ENCODE measurements around the gene KIAA2012.
A peak's percentile ranks its signal among the peaks of the same experiment; 100 is the strongest.

Gene KIAA2012

GRCh38 chr2:202149936-202150335 lies 76.9 kb downstream of the KIAA2012 start:
- no peak for DNase-seq (ENCODE audit: low spot score)

GRCh38 chr2:202152104-202152715 lies 79.2 kb downstream of the KIAA2012 start:
- DNase-seq (ENCODE audit: low spot score), result no peak

GRCh38 chr2:202154613-202155012 lies 81.6 kb downstream of the KIAA2012 start:
- no peak for DNase-seq (ENCODE audit: low spot score)

- DNase-seq (ENCODE audit: low spot score), result no peak
These were observed 84.3 kb downstream of the KIAA2012 start for GRCh38 chr2:202157211-202157990.

- DNase-seq (ENCODE audit: low spot score), result no peak
These were observed 85.7 kb downstream of the KIAA2012 start for GRCh38 chr2:202158796-202159195.

GRCh38 chr2:202161151-202161835 lies 88.2 kb downstream of the KIAA2012 start:
- DNase-seq (ENCODE audit: low spot score), result no peak

GRCh38 chr2:202164411-202164810 lies 91.4 kb downstream of the KIAA2012 start:
- DNase-seq (ENCODE audit: low spot score), result no peak

GRCh38 chr2:202165208-202165607 lies 92.2 kb downstream of the KIAA2012 start:
- DNase-seq (ENCODE audit: low spot score), result no peak

GRCh38 chr2:202165945-202166344 lies 92.9 kb downstream of the KIAA2012 start:
- no peak for DNase-seq (ENCODE audit: low spot score)

GRCh38 chr2:202169131-202169530 lies 96.1 kb downstream of the KIAA2012 start:
- no peak for DNase-seq (ENCODE audit: low spot score)

- no peak for DNase-seq (ENCODE audit: low spot score)
These were observed 96.9 kb downstream of the KIAA2012 start for GRCh38 chr2:202169832-202170424.

GRCh38 chr2:202171241-202171825 lies 98.3 kb downstream of the KIAA2012 start:
- DNase-seq (ENCODE audit: low spot score), result no peak

GRCh38 chr2:202172439-202173211 lies 99.6 kb downstream of the KIAA2012 start:
- no peak for DNase-seq (ENCODE audit: low spot score)

GRCh38 chr2:202178346-202178958 lies 105.4 kb downstream of the KIAA2012 start:
- peak; percentile 38 for DNase-seq (ENCODE audit: low spot score)

- DNase-seq (ENCODE audit: low spot score), result no peak
These were observed 111.5 kb downstream of the KIAA2012 start for GRCh38 chr2:202184557-202184956.

- no peak for DNase-seq (ENCODE audit: low spot score)
These were observed 112.1 kb downstream of the KIAA2012 start for GRCh38 chr2:202185156-202185555.

GRCh38 chr2:202186641-202187202 lies 113.7 kb downstream of the KIAA2012 start:
- DNase-seq (ENCODE audit: low spot score), result no peak

- no peak for DNase-seq (ENCODE audit: low spot score)
These were observed 114.5 kb downstream of the KIAA2012 start for GRCh38 chr2:202187570-202187969.

- DNase-seq (ENCODE audit: low spot score), result no peak
These were observed 120.2 kb downstream of the KIAA2012 start for GRCh38 chr2:202193305-202193704.

GRCh38 chr2:202193881-202194353 lies 120.9 kb downstream of the KIAA2012 start:
- no peak for DNase-seq (ENCODE audit: low spot score)

GRCh38 chr2:202194418-202194817 lies 121.4 kb downstream of the KIAA2012 start:
- DNase-seq (ENCODE audit: low spot score), result no peak

Measured in germinal center (tissue), 1 donor.